HEK293T (cell line): ENCODE results near the gene TCERG1L.

ENCODE experiments used
- CTCF ChIA-PET: fragments of 350-600 bp; formaldehyde crosslinking; extraction: SDS; loops from one replicate; lab custom pipeline; 2021; ENCODE audit warnings: antibody characterized with exemption, inconsistent platforms; lab: Yijun Ruan, JAX
- POLR2A ChIA-PET: fragments of 350-600 bp; formaldehyde crosslinking; extraction: SDS; loops from one replicate; lab custom pipeline; 2020; ENCODE audit warnings: antibody characterized with exemption, inconsistent platforms; lab: Yijun Ruan, JAX
- DNase-seq: peaks from one replicate; pipeline ENCODE4 v3.0.0; 2012; ENCODE audit warnings: mixed read lengths; ENCODE audit errors: extremely low spot score
- ARNT ChIP-seq: fragments of 450-650 bp; IDR thresholded peaks from 2 replicates; pipeline ENCODE4 v1.6.1; 2017; ENCODE audit warnings: mild to moderate bottlenecking
- BHLHE40 ChIP-seq: fragments of 450-650 bp; IDR thresholded peaks from 2 replicates; pipeline ENCODE4 v1.6.1; 2016; ENCODE audit warnings: mild to moderate bottlenecking, moderate library complexity, borderline replicate concordance
- CTBP1 ChIP-seq: fragments of 450-650 bp; IDR thresholded peaks from 2 replicates; pipeline ENCODE4 v1.6.1; 2016; ENCODE audit warnings: borderline replicate concordance
- ELF4 ChIP-seq: fragments of 450-650 bp; IDR thresholded peaks from 2 replicates; pipeline ENCODE4 v1.6.1; 2017; ENCODE audit warnings: antibody characterized with exemption
- FOXA1 ChIP-seq: fragments of 450-650 bp; IDR thresholded peaks from 2 replicates; pipeline ENCODE4 v1.6.1; 2016; ENCODE audit warnings: mild to moderate bottlenecking
- FOXK2 ChIP-seq: fragments of 450-650 bp; IDR thresholded peaks from 2 replicates; pipeline ENCODE4 v1.6.1; 2016; ENCODE audit warnings: mild to moderate bottlenecking
- FOXM1 ChIP-seq: fragments of 450-650 bp; IDR thresholded peaks from 2 replicates; pipeline ENCODE4 v1.6.1; 2017; ENCODE audit warnings: mild to moderate bottlenecking, borderline replicate concordance
- HDGF ChIP-seq: fragments of 450-650 bp; IDR thresholded peaks from 2 replicates; pipeline ENCODE4 v1.6.1; 2017; ENCODE audit warnings: antibody characterized with exemption, borderline replicate concordance
- L3MBTL2 ChIP-seq: fragments of 450-650 bp; conservative IDR thresholded peaks from 2 replicates; pipeline ENCODE4 v1.6.1; 2016; ENCODE audit warnings: mild to moderate bottlenecking
- LEF1 ChIP-seq: fragments of 450-650 bp; IDR thresholded peaks from 2 replicates; pipeline ENCODE4 v1.6.1; 2017; ENCODE audit warnings: mild to moderate bottlenecking, borderline replicate concordance
- NFRKB ChIP-seq: fragments of 450-650 bp; IDR thresholded peaks from 2 replicates; pipeline ENCODE4 v1.6.1; 2016; ENCODE audit warnings: mild to moderate bottlenecking, moderate library complexity
- SP1 ChIP-seq: fragments of 450-650 bp; IDR thresholded peaks from 2 replicates; pipeline ENCODE4 v1.6.1; 2017
- SUZ12 ChIP-seq: fragments of 450-650 bp; IDR thresholded peaks from 2 replicates; pipeline ENCODE4 v1.6.1; 2016; ENCODE audit warnings: mild to moderate bottlenecking
- TARDBP ChIP-seq: fragments of 450-650 bp; IDR thresholded peaks from 2 replicates; pipeline ENCODE4 v1.6.1; 2016
- ZNF384 ChIP-seq: fragments of 450-650 bp; IDR thresholded peaks from 2 replicates; pipeline ENCODE4 v1.6.1; 2016
- TF ChIP-seq, protein P1 (sequence below): fragments of 450-650 bp; IDR thresholded peaks from 2 replicates; pipeline ENCODE4 v1.6.1; 2016

TCERG1L gene

DNA sequence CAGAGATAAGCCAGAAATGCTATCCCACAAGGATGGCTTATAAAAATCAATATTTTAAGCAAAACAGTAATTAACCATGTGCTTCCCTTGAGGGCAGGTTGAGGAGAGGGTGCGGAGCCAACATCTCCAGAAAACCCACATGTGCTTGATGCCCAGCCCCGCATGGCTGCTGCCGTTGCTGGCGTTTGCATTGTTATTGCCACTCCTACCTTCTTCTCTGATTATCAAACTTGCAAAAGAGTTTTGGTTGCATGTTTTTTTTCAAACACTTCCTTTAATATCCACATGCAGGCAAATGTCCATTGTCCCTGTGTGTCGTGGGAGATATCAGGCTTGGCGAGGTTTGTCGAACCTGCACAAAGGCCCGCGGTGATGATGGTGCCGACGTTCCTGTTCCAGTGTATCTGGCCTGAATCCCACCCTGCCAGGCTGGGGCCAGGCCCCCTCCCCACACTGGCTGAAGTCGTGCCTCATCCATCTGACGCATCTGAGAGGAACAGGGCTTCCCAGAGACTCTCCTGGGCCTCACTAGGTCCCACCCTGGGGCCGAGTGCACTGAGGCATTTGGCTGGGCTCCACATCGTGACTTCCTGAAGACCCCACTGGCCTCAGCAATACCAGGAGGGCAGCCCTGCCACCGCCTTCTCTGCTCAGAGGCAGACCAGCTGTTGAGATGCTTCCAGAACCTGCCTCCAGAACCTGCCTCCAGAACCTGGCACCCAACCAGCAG, 40.9 kb downstream of the TCERG1L start:
- ChIA-PET POLR2A (no interaction called here), CTCF (no interaction called here)
- TF ChIP-seq ELF4 = no peak
- TF ChIP-seq SP1 = no peak
- 0 out of 2 replicates have a peak, but pooled peaks have one; percentile 12 for TF ChIP-seq L3MBTL2
- DNase-seq = no peak

DNA sequence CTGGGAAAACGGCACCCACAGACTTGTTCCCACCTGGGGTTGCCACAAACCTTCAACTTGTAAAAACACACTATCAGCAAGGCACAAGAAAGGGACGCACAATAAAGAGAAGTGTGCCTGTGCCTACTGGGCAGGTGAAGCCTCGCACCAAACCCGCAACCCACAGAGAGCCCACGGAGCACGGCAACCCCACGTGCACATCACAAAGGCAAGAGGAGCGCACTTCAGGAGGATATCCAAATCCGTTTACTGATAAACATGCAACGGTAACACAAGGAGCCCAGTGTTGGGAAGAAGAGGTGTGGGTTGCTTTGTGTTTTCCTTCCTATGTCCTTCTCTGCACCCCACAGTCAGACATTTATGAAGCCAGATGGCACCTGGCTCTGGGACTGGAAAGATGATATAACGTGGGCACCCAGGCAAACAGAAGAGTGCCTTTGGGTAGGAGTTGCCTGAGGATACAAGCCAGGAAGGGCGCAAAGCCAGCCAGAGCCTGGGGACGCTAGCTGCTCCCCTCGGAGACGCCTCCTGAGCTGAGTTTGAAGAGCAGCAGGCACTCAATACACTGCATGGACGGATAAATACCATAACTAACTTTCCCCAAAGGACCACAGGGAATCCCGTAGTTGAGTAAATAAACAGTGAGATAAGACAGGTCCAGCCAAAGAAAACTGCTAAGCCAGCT, 41.6 kb downstream of the TCERG1L start:
- no peak for TF ChIP-seq LEF1
- TF ChIP-seq L3MBTL2 = no peak
- TF ChIP-seq, protein P1, sequence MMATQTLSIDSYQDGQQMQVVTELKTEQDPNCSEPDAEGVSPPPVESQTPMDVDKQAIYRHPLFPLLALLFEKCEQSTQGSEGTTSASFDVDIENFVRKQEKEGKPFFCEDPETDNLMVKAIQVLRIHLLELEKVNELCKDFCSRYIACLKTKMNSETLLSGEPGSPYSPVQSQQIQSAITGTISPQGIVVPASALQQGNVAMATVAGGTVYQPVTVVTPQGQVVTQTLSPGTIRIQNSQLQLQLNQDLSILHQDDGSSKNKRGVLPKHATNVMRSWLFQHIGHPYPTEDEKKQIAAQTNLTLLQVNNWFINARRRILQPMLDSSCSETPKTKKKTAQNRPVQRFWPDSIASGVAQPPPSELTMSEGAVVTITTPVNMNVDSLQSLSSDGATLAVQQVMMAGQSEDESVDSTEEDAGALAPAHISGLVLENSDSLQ = no peak
- TF ChIP-seq FOXK2 = no peak
- TF ChIP-seq FOXM1 = no peak
- no peak for TF ChIP-seq TARDBP
- TF ChIP-seq HDGF = no peak
- TF ChIP-seq ARNT = no peak
- no peak for TF ChIP-seq SUZ12
- TF ChIP-seq NFRKB = no peak
- no peak for TF ChIP-seq FOXA1
- TF ChIP-seq SP1 = no peak
- ChIA-PET POLR2A (no interaction called here), CTCF (no interaction called here)

DNA sequence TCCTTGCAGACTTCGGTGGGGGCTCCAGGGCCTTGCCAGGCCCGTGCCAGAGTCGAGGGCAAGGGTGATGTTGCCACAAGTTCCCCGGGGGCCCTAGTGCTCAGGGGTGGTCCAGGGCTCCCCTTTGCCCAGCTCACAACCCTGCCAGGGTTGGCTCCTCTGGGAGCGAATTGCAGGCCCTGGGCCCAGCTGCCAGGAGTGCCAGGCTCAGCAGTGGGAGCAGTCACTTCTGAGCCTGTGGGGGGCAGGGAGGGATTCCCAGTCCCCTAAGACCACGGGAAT, 43.8 kb downstream of the TCERG1L start:
- DNase-seq = no peak
- ChIA-PET POLR2A (no interaction called here), CTCF (no interaction called here)
- TF ChIP-seq LEF1 (no peak), TARDBP (no peak), HDGF (no peak), CTBP1 (no peak), ELF4 (no peak), L3MBTL2 (no peak), ARNT (no peak)
- TF ChIP-seq, protein P1 = no peak

More for the DNA sequence above, 41.6 kb downstream of the TCERG1L start:
- DNase-seq = peak; percentile 41

DNA sequence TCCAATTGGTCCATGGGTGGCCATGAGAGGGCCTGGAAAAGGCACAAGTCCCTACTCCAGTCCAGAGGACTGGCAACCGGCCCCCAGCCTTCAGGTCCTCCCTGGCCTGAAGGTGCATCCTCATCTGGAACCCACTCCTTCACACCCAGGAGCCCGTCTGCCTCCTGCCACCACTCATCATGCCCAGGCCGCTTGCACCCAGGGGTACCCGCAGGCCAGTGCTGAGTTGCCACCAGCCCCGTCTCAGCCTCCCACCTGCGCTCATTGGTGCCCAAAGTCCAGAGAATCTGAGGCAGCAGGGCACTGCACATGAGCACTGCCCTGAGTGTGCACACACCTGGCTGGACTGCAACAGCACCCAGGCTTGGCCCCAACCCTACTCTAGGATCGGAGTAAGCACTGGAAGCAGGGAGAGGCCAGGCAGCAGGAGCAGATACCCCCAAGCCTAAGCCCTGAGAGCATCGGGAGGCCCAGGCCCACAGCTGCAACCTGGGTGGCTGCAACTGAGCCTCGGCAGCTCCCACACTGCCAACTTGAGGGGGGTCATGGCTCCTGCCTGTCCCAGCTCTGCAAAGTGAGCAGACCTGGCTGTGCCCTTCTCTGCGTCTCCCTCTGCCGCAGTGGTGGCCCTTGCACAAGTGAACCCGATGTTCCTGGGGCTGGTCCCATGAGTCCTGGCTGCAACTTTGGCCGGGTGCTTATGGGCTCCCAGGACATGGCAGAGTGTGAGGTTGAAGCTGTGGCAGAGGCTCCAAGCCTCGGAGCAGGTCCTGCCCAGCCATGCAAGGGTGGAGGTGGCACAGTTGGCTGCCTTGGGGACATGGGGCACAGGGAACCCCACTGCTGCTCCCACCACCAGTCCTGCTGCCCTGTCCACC, 44.3 kb downstream of the TCERG1L start:
- POLR2A ChIA-PET = no interaction called here
- CTCF ChIA-PET = no interaction called here
- no peak for DNase-seq
- TF ChIP-seq FOXM1 (no peak), FOXK2 (no peak), L3MBTL2 (no peak), CTBP1 (no peak), FOXA1 (no peak), ELF4 (no peak), NFRKB (no peak), BHLHE40 (no peak), ZNF384 (no peak), SUZ12 (no peak), HDGF (no peak), SP1 (no peak), LEF1 (no peak), TARDBP (no peak), ARNT (no peak)
- TF ChIP-seq, protein P1 = no peak

DNA sequence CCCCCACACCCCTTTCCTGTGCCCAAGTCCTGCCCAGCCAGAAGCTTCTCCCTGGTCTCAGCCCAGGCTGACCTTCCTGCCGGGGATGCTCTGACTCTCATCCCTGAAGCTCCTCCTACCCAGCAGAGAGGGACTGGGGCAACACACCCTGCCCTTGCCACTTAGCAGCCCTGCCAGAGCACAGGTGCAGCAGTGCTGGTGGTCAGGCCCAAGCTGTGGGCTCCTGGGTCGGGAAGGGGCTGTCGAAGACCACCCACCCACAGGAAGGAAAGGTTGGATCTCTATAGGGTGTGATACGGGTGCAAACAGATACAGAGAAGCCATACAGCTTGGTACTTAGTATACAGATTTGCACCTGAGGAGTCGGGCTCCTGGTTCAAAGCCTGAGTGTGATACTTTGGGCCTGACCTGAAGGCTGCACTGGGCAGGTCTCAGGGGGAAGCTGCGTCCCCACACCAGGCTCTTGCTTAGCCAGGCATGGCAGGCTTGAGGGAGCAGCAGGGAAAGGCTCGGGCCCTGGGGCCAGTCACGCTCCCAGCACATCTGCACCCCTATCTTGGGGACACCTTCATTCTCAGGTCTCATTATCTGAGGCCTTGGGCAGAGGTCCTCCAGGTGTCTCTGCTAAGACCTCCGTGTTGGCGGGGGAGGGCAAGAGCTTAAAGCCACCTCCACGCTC, 47.3 kb downstream of the TCERG1L start:
- ChIA-PET CTCF (no interaction called here), POLR2A (no interaction called here)
- DNase-seq = no peak
- no peak for TF ChIP-seq LEF1
- TF ChIP-seq BHLHE40 = no peak
- no peak for TF ChIP-seq HDGF
- no peak for TF ChIP-seq CTBP1
- no peak for TF ChIP-seq TARDBP
- TF ChIP-seq ELF4 = no peak
- TF ChIP-seq SP1 = no peak
- no peak for TF ChIP-seq ARNT
- TF ChIP-seq L3MBTL2 = no peak
- no peak for TF ChIP-seq SUZ12
- no peak for TF ChIP-seq FOXA1
- TF ChIP-seq, protein P1 = no peak
